ENCODE measurements around the gene ARRDC4. TPM values are rescaled to one million over a fixed set of nuclear protein-coding genes. Genes with fewer than 3 reads are reported as not detected.

Gene ARRDC4
- polyA plus RNA-seq, 1 of the 3 experiments (the other 2 are of a cell fraction), result 2.3 TPM

- ChIA-PET CTCF (no interaction called here), POLR2A (no interaction called here)
- no peak overlapping the region for H3K4me2 ChIP-seq
- H3K79me2 ChIP-seq (ENCODE audit: insufficient read depth), result no peaks in the 10 kb centered on the region
- H3K9ac ChIP-seq, result no peak overlapping the region
- TF ChIP-seq RAD21 (IDR thresholded peaks at IDR 0.05; ENCODE audit: low read length), result no peak
- TF ChIP-seq USF1 (IDR thresholded peaks at IDR 0.05; ENCODE audit: borderline replicate concordance, low read depth), result no peak
- TF ChIP-seq CTCF (IDR thresholded peaks at IDR 0.05), result no peak
- TF ChIP-seq JUND (IDR thresholded peaks at IDR 0.05), result no peak
- TF ChIP-seq RFX5 (IDR thresholded peaks at IDR 0.05; ENCODE audit: low read length), result no peak
- no peak for TF ChIP-seq FOXM1 (IDR thresholded peaks at IDR 0.05; ENCODE audit: low read depth)
- TF ChIP-seq YY1 (IDR thresholded peaks at IDR 0.05; ENCODE audit: low read depth), result no peak
- TF ChIP-seq EP300 (IDR thresholded peaks at IDR 0.05; ENCODE audit: borderline replicate concordance in 1 of 2, low read depth in 1 of 2, low read length in 1 of 2), result no peak
- TF ChIP-seq GATA2 (CRISPR knock-in tag; IDR thresholded peaks at IDR 0.05), result no peak
- TF ChIP-seq CHD2 (IDR thresholded peaks at IDR 0.05; ENCODE audit: low read length, partially characterized antibody), result no peak
- H3K27ac ChIP-seq (ENCODE audit: low read depth in 2 of 2, low read length in 1 of 2), result peak overlapping the region in 1 of 2 experiments; percentile 28; a peak in 2 of 4 replicates
- H3K9me3 ChIP-seq, result no peaks in the 10 kb centered on the region
- no peak overlapping the region for H3K4me3 ChIP-seq (ENCODE audit: low read depth in 2 of 2, low read length in 1 of 2)
- H3K9me2 ChIP-seq, result no peaks in the 10 kb centered on the region
- H2AFZ ChIP-seq (ENCODE audit: low read depth), result no peak overlapping the region
- no peaks in the 10 kb centered on the region for H4K20me1 ChIP-seq (ENCODE audit: insufficient read depth)
- H3K4me1 ChIP-seq (ENCODE audit: control insufficient read depth in 1 of 2, insufficient read depth in 2 of 2, low read depth in 1 of 2, low read length in 1 of 2), result peaks cover 2 to 5% of the 10 kb centered on the region in 2 experiments; a peak in 3 of 4 replicates
- H3F3A ChIP-seq (replicated peaks; ENCODE audit: insufficient read depth), result no peaks in the 10 kb centered on the region
- H3K36me3 ChIP-seq (replicated peaks in 1 of 2; ENCODE audit: control insufficient read depth in 1 of 2, insufficient read depth in 2 of 2, low read length in 1 of 2), result peaks cover 12 to 58% of the 10 kb centered on the region in 2 experiments
- no peak for DNase-seq
- WGBS (ENCODE audit: low lambda C conversion rate), result 82% methylated on average over 2 of the region's 2 CpGs
- H3K27me3 ChIP-seq (ENCODE audit: insufficient read depth), result no peaks in the 10 kb centered on the region
Measured at GRCh38 chr15:97967881-97968280, 7.4 kb downstream of the ARRDC4 start.

- Histone ChIP-seq H3K36me3 (replicated peaks in 1 of 2; ENCODE audit: control insufficient read depth in 1 of 2, insufficient read depth in 2 of 2, low read length in 1 of 2) (peaks cover 17 to 62% of the 10 kb centered on the region in 2 experiments), H3K9ac (no peak overlapping the region), H3K9me2 (no peaks in the 10 kb centered on the region), H4K20me1 (ENCODE audit: insufficient read depth) (no peaks in the 10 kb centered on the region), H3K9me3 (no peaks in the 10 kb centered on the region), H3K27me3 (ENCODE audit: insufficient read depth) (no peaks in the 10 kb centered on the region), H3F3A (replicated peaks; ENCODE audit: insufficient read depth) (no peaks in the 10 kb centered on the region), H2AFZ (ENCODE audit: low read depth) (no peak overlapping the region), H3K27ac (ENCODE audit: low read depth in 2 of 2, low read length in 1 of 2) (peak overlapping the region in 1 of 2 experiments; percentile 28; a peak in 1 of 4 replicates), H3K4me2 (no peak overlapping the region), H3K4me1 (ENCODE audit: control insufficient read depth in 1 of 2, insufficient read depth in 2 of 2, low read depth in 1 of 2, low read length in 1 of 2) (peaks cover 0 to 5% of the 10 kb centered on the region in 2 experiments; a peak in 3 of 4 replicates), H3K79me2 (ENCODE audit: insufficient read depth) (no peaks in the 10 kb centered on the region), H3K4me3 (ENCODE audit: low read depth in 2 of 2, low read length in 1 of 2) (no peak overlapping the region)
- POLR2A ChIA-PET, result no interaction called here
- WGBS (ENCODE audit: low lambda C conversion rate), result 40% methylated on average over 1 of the region's 1 CpG
- CTCF ChIA-PET, result no interaction called here
- TF ChIP-seq TCF12 (IDR thresholded peaks at IDR 0.05), result 0 out of 2 replicates have a peak, but pooled peaks have one; percentile 16
- TF ChIP-seq REST (IDR thresholded peaks at IDR 0.05; ENCODE audit: low read depth, low read length), result no peak
- no peak for TF ChIP-seq MEF2A (IDR thresholded peaks at IDR 0.05; ENCODE audit: borderline replicate concordance, low read depth)
- peak; percentile 13; the same call in 1 of the 2 replicates for TF ChIP-seq JUND (IDR thresholded peaks at IDR 0.05)
- peak; percentile 24; the same call in 1 of the 2 replicates for TF ChIP-seq NFIC (IDR thresholded peaks at IDR 0.05; ENCODE audit: borderline replicate concordance)
- no peak for TF ChIP-seq EP300 (IDR thresholded peaks at IDR 0.05; ENCODE audit: borderline replicate concordance in 1 of 2, low read depth in 1 of 2, low read length in 1 of 2)
- TF ChIP-seq RXRA (IDR thresholded peaks at IDR 0.05; ENCODE audit: borderline replicate concordance, low read depth), result no peak
- TF ChIP-seq FOXJ3 (CRISPR knock-in tag; IDR thresholded peaks at IDR 0.05), result no peak
- TF ChIP-seq USF2 (IDR thresholded peaks at IDR 0.05; ENCODE audit: borderline replicate concordance, low read depth, low read length), result no peak
- no peak for TF ChIP-seq GABPA (IDR thresholded peaks at IDR 0.05; ENCODE audit: low read depth)
- TF ChIP-seq CHD2 (IDR thresholded peaks at IDR 0.05; ENCODE audit: low read length, partially characterized antibody), result no peak
- TF ChIP-seq FOSL2 (IDR thresholded peaks at IDR 0.05; ENCODE audit: borderline replicate concordance, low read depth), result peak; percentile 42; the same call in 1 of the 2 replicates
- DNase-seq, result no peak
Measured at GRCh38 chr15:97968380-97968779, 7.9 kb downstream of the ARRDC4 start.
